Measurements from ENCODE around the gene USP21.

GRCh38 chr1:161139766-161140165 lies 19.5 kb upstream of the USP21 start:
- TF ChIP-seq CTCF (IDR thresholded peaks at IDR 0.05) (peak in 3 of 6 experiments; percentile 21 to 35 (median 30)), POLR2A (IDR thresholded peaks at IDR 0.05) (no peak), POLR2AphosphoS5 (IDR thresholded peaks at IDR 0.05) (no peak), EP300 (IDR thresholded peaks at IDR 0.05) (no peak)
